Trophoblast cell (in vitro differentiated cells and primary cell): ENCODE measurements around the gene APOE.

Experiments
- DNase-seq, 2 donors: peaks; one replicate each; pipeline ENCODE4 v3.0.0-alpha.2; 2016
- H2AFZ ChIP-seq: 2 replicates; pipeline ENCODE4 v1.6.1; 2013; ENCODE audit warnings: low read length, moderate library complexity, mild to moderate bottlenecking; ENCODE audit not compliant: insufficient read depth, poor library complexity
- H2AK5ac ChIP-seq: 2 replicates; pipeline ENCODE4 v1.6.1; 2013; ENCODE audit warnings: mild to moderate bottlenecking, low read length
- H2BK120ac ChIP-seq: 2 replicates; pipeline ENCODE4 v1.6.1; 2013; ENCODE audit warnings: low read length, mild to moderate bottlenecking, moderate library complexity; ENCODE audit not compliant: insufficient read depth, poor library complexity
- H2BK12ac ChIP-seq: 2 replicates; pipeline ENCODE4 v1.6.1; 2013; ENCODE audit warnings: mild to moderate bottlenecking, low read length, moderate library complexity
- H2BK5ac ChIP-seq: 2 replicates; pipeline ENCODE4 v1.6.1; 2013; ENCODE audit warnings: low read length, low read depth, moderate library complexity, mild to moderate bottlenecking; ENCODE audit not compliant: poor library complexity
- H3K14ac ChIP-seq: 2 replicates; pipeline ENCODE4 v1.6.1; 2013; ENCODE audit warnings: mild to moderate bottlenecking, low read length
- H3K18ac ChIP-seq: 2 replicates; pipeline ENCODE4 v1.6.1; 2013; ENCODE audit warnings: mild to moderate bottlenecking, low read length
- H3K23ac ChIP-seq: 2 replicates; pipeline ENCODE4 v1.6.1; 2013; ENCODE audit warnings: low read length
- H3K27ac ChIP-seq: 2 replicates; pipeline ENCODE4 v1.5.1; 2013; ENCODE audit warnings: low read depth, mild to moderate bottlenecking, inconsistent platforms, low read length, moderate library complexity
- H3K27me3 ChIP-seq: 2 replicates; pipeline ENCODE4 v1.6.1; 2013; ENCODE audit warnings: inconsistent platforms, mild to moderate bottlenecking, low read length, moderate library complexity; ENCODE audit not compliant: insufficient read depth
- H3K36me3 ChIP-seq, 2 experiments: 1 replicate in 1 of 2; 2 replicates in 1 of 2; pipeline ENCODE4 v1.6.1; 2013; ENCODE audit warnings: low read length in 2 of 2, mild to moderate bottlenecking in 2 of 2, moderate library complexity in 1 of 2; ENCODE audit not compliant: insufficient read depth in 2 of 2, control insufficient read depth in 1 of 2
- H3K4ac ChIP-seq: 2 replicates; pipeline ENCODE4 v1.6.1; 2013; ENCODE audit warnings: low read depth, mild to moderate bottlenecking, low read length, moderate library complexity
- H3K4me1 ChIP-seq, 2 experiments: 1 replicate in 1 of 2; 2 replicates in 1 of 2; pipeline ENCODE4 v1.6.1; 2013; ENCODE audit warnings: low read length in 2 of 2, mild to moderate bottlenecking in 2 of 2, moderate library complexity in 1 of 2; ENCODE audit not compliant: insufficient read depth in 2 of 2, control insufficient read depth in 1 of 2
- H3K4me2 ChIP-seq: 2 replicates; pipeline ENCODE4 v1.6.1; 2013; ENCODE audit warnings: inconsistent platforms, mild to moderate bottlenecking, low read length, moderate library complexity
- H3K4me3 ChIP-seq: 2 replicates; pipeline ENCODE4 v1.5.1; 2013; ENCODE audit warnings: mild to moderate bottlenecking, low read depth, low read length, inconsistent platforms
- H3K79me1 ChIP-seq: one replicate; pipeline ENCODE4 v1.6.1; 2013; ENCODE audit warnings: low read length
- H3K79me2 ChIP-seq: 2 replicates; pipeline ENCODE4 v1.6.1; 2013; ENCODE audit warnings: low read length, mild to moderate bottlenecking; ENCODE audit not compliant: control insufficient read depth, insufficient read depth, poor library complexity
- H3K9ac ChIP-seq: 2 replicates; pipeline ENCODE4 v1.6.1; 2013; ENCODE audit warnings: mild to moderate bottlenecking, low read length
- H3K9me3 ChIP-seq: 2 replicates; pipeline ENCODE4 v1.6.1; 2013; ENCODE audit warnings: low read depth, mild to moderate bottlenecking, control low read depth, inconsistent platforms, low read length; ENCODE audit not compliant: insufficient read depth
- H4K12ac ChIP-seq: 2 replicates; pipeline ENCODE4 v1.6.1; 2013; ENCODE audit warnings: low read depth, mild to moderate bottlenecking, low read length, moderate library complexity
- H4K8ac ChIP-seq: 2 replicates; pipeline ENCODE4 v1.6.1; 2013; ENCODE audit warnings: low read depth, mild to moderate bottlenecking, low read length, moderate library complexity
- H4K91ac ChIP-seq: one replicate; pipeline ENCODE4 v1.6.1; 2013; ENCODE audit warnings: low read depth, mild to moderate bottlenecking, low read length, moderate library complexity
- WGBS: extraction: QIAGEN DNeasy Blood & Tissue Kit; methylation state at CpG from one replicate; pipeline ENCODE4 v1.1.7; 2013; ENCODE audit warnings: missing lambda C conversion rate; ENCODE audit not compliant: insufficient read length, insufficient coverage; ENCODE audit errors: extremely low coverage; 5-methylcytosine and 5-hydroxymethylcytosine counted together

The APOE gene

GRCh38 chr19:44863990-44864389 lies 41.6 kb upstream of the APOE start:
- Histone ChIP-seq H3K4me2 (no peak overlapping the region), H2BK5ac (no peak overlapping the region), H3K14ac (no peak overlapping the region), H2AFZ (no peak overlapping the region), H2BK12ac (no peak overlapping the region), H2BK120ac (no peak overlapping the region), H3K27me3 (no peaks in the 10 kb centered on the region), H3K79me2 (peaks cover 4% of the 10 kb centered on the region), H3K4me3 (no peak overlapping the region), H4K8ac (no peak overlapping the region), H3K27ac (no peak overlapping the region), H3K4me1 (no peaks in the 10 kb centered on the region), H4K12ac (no peak overlapping the region), H2AK5ac (no peak overlapping the region), H3K79me1 (no peaks in the 10 kb centered on the region), H3K18ac (no peak overlapping the region), H3K9ac (no peak overlapping the region), H3K4ac (no peak overlapping the region), H3K9me3 (no peaks in the 10 kb centered on the region), H4K91ac (no peak overlapping the region), H3K36me3 (peaks cover 46 to 57% of the 10 kb centered on the region in 2 experiments), H3K23ac (no peak overlapping the region)
- WGBS = no CpG with 5 or more reads among the region's 2 CpGs
- no peak for DNase-seq

GRCh38 chr19:44865196-44865767 lies 40.3 kb upstream of the APOE start:
- Histone ChIP-seq H2AK5ac (no peak overlapping the region), H2BK5ac (no peak overlapping the region), H4K91ac (no peak overlapping the region)

GRCh38 chr19:44866664-44867063 lies 38.9 kb upstream of the APOE start:
- no peaks in the 10 kb centered on the region for H3K9me3 ChIP-seq
- H3K27ac ChIP-seq = no peak overlapping the region
- H3K23ac ChIP-seq = no peak overlapping the region
- H2BK5ac ChIP-seq = no peak overlapping the region
- peak overlapping the region; percentile 44 for H3K4ac ChIP-seq
- DNase-seq = no peak
- no peak overlapping the region for H3K9ac ChIP-seq
- H3K79me1 ChIP-seq = no peaks in the 10 kb centered on the region
- peaks cover 51 to 55% of the 10 kb centered on the region in 2 experiments for H3K36me3 ChIP-seq
- H2AFZ ChIP-seq = no peak overlapping the region
- no peaks in the 10 kb centered on the region for H3K27me3 ChIP-seq
- no peak overlapping the region for H3K18ac ChIP-seq
- H2BK12ac ChIP-seq = no peak overlapping the region
- H3K4me3 ChIP-seq = no peak overlapping the region
- H3K4me2 ChIP-seq = no peak overlapping the region
- no peak overlapping the region for H2BK120ac ChIP-seq
- H4K91ac ChIP-seq = no peak overlapping the region
- H4K8ac ChIP-seq = no peak overlapping the region
- no peaks in the 10 kb centered on the region for H3K4me1 ChIP-seq
- no CpG with 5 or more reads among the region's 4 CpGs for WGBS
- H3K14ac ChIP-seq = no peak overlapping the region
- no peaks in the 10 kb centered on the region for H3K79me2 ChIP-seq
- no peak overlapping the region for H2AK5ac ChIP-seq
- no peak overlapping the region for H4K12ac ChIP-seq

More at GRCh38 chr19:44865196-44865767, 40.3 kb upstream of the APOE start:
- H3K36me3 ChIP-seq = peaks cover 46 to 52% of the 10 kb centered on the region in 2 experiments
- H3K4me1 ChIP-seq = no peaks in the 10 kb centered on the region
- no peak overlapping the region for H2AFZ ChIP-seq
- H3K4ac ChIP-seq = no peak overlapping the region
- no peak overlapping the region for H4K8ac ChIP-seq
- no peak overlapping the region for H3K9ac ChIP-seq
- H2BK12ac ChIP-seq = no peak overlapping the region
- no peak for DNase-seq
- no peak overlapping the region for H3K23ac ChIP-seq
- no peaks in the 10 kb centered on the region for H3K9me3 ChIP-seq
- no peak overlapping the region for H3K4me3 ChIP-seq
- no peak overlapping the region for H3K4me2 ChIP-seq
- H3K18ac ChIP-seq = peak overlapping the region; percentile 41
- no peaks in the 10 kb centered on the region for H3K79me1 ChIP-seq
- no peak overlapping the region for H3K14ac ChIP-seq
- no peak overlapping the region for H4K12ac ChIP-seq
- H3K79me2 ChIP-seq = no peaks in the 10 kb centered on the region
- WGBS = no CpG with 5 or more reads among the region's 27 CpGs
- no peaks in the 10 kb centered on the region for H3K27me3 ChIP-seq
- no peak overlapping the region for H2BK120ac ChIP-seq
- no peak overlapping the region for H3K27ac ChIP-seq

- no peak overlapping the region for H4K8ac ChIP-seq
- H3K23ac ChIP-seq = no peak overlapping the region
- WGBS = no CpG with 5 or more reads among the region's 12 CpGs
- no peak overlapping the region for H4K91ac ChIP-seq
- H3K27ac ChIP-seq = no peak overlapping the region
- H3K9me3 ChIP-seq = no peaks in the 10 kb centered on the region
- no peak overlapping the region for H3K4ac ChIP-seq
- no peak overlapping the region for H4K12ac ChIP-seq
- no peak overlapping the region for H2BK5ac ChIP-seq
- H3K4me2 ChIP-seq = no peak overlapping the region
- H3K79me2 ChIP-seq = no peaks in the 10 kb centered on the region
- H2BK120ac ChIP-seq = no peak overlapping the region
- H2AK5ac ChIP-seq = no peak overlapping the region
- H3K4me3 ChIP-seq = no peak overlapping the region
- H3K14ac ChIP-seq = no peak overlapping the region
- H2BK12ac ChIP-seq = no peak overlapping the region
- H3K27me3 ChIP-seq = no peaks in the 10 kb centered on the region
- no peak overlapping the region for H3K9ac ChIP-seq
- H3K36me3 ChIP-seq = peaks cover 56 to 58% of the 10 kb centered on the region in 2 experiments
- no peak for DNase-seq
- H3K4me1 ChIP-seq = no peaks in the 10 kb centered on the region
- H3K18ac ChIP-seq = peak overlapping the region; percentile 38
- no peaks in the 10 kb centered on the region for H3K79me1 ChIP-seq
- H2AFZ ChIP-seq = no peak overlapping the region
Measured at GRCh38 chr19:44867578-44867977, 38.0 kb upstream of the APOE start.
